ENCODE data around the gene CD28. TPM values are rescaled to one million over a fixed set of nuclear protein-coding genes. Genes with fewer than 3 reads are reported as not detected.
A peak's percentile ranks its signal among the peaks of the same experiment; 100 is the strongest.

CD28 gene
- total RNA-seq, 2 donors from 2014 or later: 174 to 177 TPM

DNA sequence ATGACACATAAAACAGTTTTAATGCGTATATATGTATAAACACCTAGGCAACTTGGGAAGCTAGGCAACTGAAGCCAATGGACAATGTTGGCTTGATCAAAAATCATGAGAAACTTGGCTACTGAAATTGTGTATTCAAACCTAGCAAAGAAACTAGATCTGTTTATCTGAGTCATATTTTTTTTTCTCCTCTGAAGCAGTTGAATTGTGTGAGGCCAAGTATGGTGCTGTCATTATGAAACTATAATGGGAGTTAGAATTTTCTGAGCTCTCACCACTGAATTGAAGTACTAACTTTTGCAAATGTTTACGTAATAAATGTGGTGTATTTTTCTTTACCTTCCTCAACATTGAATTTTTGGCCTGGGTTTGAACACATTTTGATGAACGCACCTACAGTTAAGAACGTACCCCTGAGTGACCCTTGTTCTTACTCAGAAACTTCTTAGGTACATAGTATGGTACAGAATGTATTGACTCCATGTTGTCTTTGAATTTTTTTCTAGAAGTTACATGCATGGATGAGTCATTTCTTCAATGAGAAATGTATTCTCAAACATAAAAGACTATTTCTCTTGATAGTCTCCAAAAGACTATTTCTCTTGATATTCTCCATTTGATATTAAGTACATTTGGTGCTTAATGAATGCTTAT is 23.8 kb downstream of the CD28 start:
- peaks cover 74% of the 10 kb centered on the region for H3K4me1 Mint-ChIP-seq
- DNase-seq: no peak

DNA sequence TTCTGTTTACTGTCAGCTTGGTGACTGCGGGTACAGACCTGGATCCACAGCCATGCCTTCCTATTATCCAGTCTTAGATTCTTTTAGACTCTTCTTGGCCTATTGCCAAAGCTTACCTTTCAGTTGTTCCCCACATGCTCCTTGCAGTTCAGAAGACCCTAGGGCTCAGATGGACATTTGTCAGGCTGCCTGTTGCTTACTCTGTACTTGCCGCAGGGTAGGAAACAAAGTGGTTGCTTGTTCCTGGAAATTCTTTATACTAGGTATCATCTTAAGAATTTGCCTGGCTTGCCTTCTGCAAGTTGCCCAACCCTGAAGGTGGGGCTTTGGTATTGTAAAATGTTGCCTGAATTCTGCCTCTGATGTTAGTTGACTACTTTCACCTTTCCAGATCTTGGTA is 24.4 kb downstream of the CD28 start:
- ATAC-seq: no peak
- peak overlapping the region; percentile 50 for H3K4me3 Mint-ChIP-seq
- H3K4me1 Mint-ChIP-seq: peaks cover 77% of the 10 kb centered on the region
- peak overlapping the region; percentile 90 for H3K27ac Mint-ChIP-seq
- no peaks in the 10 kb centered on the region for H3K9me3 ChIP-seq (ENCODE audit: control insufficient read depth, low read length, poor library complexity, severe bottlenecking)
- H3K27me3 Mint-ChIP-seq: no peaks in the 10 kb centered on the region
- no peak for DNase-seq
- peaks cover 31% of the 10 kb centered on the region for H3K36me3 Mint-ChIP-seq (ENCODE audit: low read depth)

More for the DNA sequence above, 23.8 kb downstream of the CD28 start:
- Mint-ChIP-seq H3K27ac (peak overlapping the region; percentile 90), H3K4me3 (peak overlapping the region; percentile 43), H3K27me3 (no peaks in the 10 kb centered on the region), H3K36me3 (ENCODE audit: low read depth) (peaks cover 30% of the 10 kb centered on the region)
- H3K9me3 ChIP-seq (ENCODE audit: control insufficient read depth, low read length, poor library complexity, severe bottlenecking): no peaks in the 10 kb centered on the region
- ATAC-seq: peak; percentile 55

DNA sequence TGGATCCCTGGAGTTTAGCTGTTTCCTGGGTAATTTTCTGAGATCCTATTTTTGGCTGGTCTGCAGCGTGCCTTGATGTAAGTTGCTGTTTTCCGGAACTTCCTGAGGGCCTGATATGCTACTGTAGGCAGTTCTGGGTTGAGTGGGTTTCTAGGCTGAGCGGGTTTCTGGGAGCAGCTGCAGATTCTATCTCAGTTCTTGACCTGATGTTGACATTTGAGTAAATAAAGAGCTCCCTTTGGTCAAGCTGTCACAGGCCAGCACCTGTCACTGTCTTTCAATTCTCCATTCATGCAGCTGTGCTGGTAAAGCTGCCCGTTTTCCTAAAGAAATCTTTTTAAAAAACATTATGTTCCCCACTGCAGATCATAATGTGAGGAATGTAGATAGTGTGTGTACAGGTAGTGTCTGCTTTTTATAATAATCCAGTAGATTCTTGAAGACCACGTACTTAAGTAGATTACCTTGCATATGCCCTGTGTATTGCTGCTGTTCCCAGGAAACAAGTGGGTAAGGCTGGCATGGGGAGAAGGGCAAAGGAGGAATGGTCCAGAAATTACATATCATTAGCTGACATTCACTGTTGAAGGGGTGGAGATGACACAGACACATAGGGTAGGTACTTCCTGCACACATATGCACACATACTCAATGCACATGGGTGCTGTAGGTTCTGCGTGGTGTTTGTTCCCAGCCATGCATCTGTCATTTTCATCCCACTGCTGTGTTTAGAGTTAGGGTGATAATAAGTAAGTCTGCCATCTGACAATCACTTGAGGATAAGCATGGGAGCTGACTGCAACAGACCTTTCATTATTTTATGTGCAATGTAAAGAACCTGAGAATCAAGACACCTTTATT is 25.9 kb downstream of the CD28 start:
- peak overlapping the region; percentile 90 for H3K27ac Mint-ChIP-seq
- H3K4me1 Mint-ChIP-seq: peaks cover 78% of the 10 kb centered on the region
- H3K27me3 Mint-ChIP-seq: no peaks in the 10 kb centered on the region
- peaks cover 32% of the 10 kb centered on the region for H3K36me3 Mint-ChIP-seq (ENCODE audit: low read depth)
- peak overlapping the region; percentile 50 for H3K4me3 Mint-ChIP-seq
- peak; percentile 54 for ATAC-seq
- DNase-seq: no peak
- no peaks in the 10 kb centered on the region for H3K9me3 ChIP-seq (ENCODE audit: control insufficient read depth, low read length, poor library complexity, severe bottlenecking)

DNA sequence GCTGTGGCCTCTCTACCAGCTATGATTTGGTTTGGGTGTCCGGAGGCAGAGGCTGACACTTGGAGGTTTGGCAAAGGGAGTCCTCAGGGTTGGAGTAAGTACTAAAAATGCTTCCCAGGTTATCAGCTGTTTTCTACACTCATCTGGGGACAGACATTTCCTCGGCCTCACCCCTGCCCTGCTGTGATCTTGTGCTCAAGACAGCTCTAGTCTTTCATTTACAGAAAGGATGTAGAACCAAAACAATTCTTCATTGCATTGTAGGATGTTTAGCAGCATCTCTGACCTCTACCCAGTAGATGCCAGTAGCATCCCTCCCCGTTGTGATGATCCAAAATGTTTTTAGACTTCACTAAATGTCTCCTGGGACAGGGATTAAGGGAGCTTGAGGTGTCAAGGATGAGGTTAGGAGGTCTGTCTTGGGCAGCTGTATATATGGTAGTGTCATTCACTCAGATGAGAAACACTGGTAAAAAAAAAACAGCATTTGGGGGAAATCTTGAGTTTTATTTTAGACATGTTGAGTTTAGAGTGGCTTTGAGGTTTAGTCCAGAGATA is 26.6 kb downstream of the CD28 start:
- Mint-ChIP-seq H3K4me3 (peak overlapping the region; percentile 50), H3K27me3 (no peaks in the 10 kb centered on the region), H3K27ac (peak overlapping the region; percentile 90), H3K4me1 (peaks cover 78% of the 10 kb centered on the region), H3K36me3 (ENCODE audit: low read depth) (peaks cover 32% of the 10 kb centered on the region)
- no peaks in the 10 kb centered on the region for H3K9me3 ChIP-seq (ENCODE audit: control insufficient read depth, low read length, poor library complexity, severe bottlenecking)
- no peak for DNase-seq
- ATAC-seq: peak; percentile 31

DNA sequence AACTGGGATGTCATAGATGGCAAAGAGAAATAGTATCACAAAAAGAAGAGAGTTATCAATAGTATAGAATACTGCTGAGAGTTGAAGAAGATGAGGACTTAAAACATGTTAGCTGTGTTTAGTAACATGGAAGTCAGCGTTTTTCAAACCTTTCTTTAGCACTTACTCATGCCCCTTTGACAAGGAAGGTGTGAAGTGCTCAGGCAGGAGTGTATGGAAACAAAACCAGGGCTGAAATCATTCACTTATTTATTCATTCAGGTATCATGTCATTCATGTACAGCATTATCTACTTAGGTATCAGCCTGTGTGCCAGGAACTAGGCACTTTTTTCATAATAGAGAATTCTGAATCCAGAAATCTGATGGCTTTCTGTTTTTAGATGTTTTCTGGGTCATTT is 27.2 kb downstream of the CD28 start:
- no peak for ATAC-seq
- H3K9me3 ChIP-seq (ENCODE audit: control insufficient read depth, low read length, poor library complexity, severe bottlenecking): no peaks in the 10 kb centered on the region
- Mint-ChIP-seq H3K4me1 (peaks cover 84% of the 10 kb centered on the region), H3K27me3 (no peaks in the 10 kb centered on the region), H3K4me3 (peak overlapping the region; percentile 50), H3K27ac (peak overlapping the region; percentile 90), H3K36me3 (ENCODE audit: low read depth) (peaks cover 32% of the 10 kb centered on the region)
- no peak for DNase-seq

DNA sequence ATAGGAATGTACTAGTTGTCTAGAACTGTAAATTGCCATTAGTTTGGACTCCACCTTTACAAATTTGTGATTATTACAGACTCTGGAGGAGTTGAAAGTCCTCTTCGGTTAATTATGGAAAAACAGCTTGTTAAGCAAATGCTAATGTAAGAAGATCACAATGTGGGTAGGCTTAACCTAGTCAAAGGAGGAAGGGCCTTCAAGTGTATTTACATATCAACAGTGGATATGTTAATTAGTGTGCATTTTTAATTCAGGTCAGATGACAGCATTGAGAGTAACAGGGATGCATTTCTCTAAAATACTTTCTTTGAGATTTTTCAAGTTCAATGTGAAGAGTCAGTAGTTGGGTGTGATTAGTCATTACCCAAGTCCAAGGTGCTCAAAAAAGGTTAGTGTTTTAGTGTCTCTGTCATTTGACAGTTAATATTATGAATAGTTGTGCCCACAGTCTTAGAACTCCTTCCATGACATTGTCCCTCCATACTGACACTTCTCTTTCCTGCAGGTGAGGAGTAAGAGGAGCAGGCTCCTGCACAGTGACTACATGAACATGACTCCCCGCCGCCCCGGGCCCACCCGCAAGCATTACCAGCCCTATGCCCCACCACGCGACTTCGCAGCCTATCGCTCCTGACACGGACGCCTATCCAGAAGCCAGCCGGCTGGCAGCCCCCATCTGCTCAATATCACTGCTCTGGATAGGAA is 28.0 kb downstream of the CD28 start:
- Mint-ChIP-seq H3K4me3 (peak overlapping the region; percentile 59), H3K27ac (peak overlapping the region; percentile 90), H3K36me3 (ENCODE audit: low read depth) (peaks cover 35% of the 10 kb centered on the region), H3K27me3 (no peaks in the 10 kb centered on the region), H3K4me1 (peaks cover 83% of the 10 kb centered on the region)
- ATAC-seq (no peak), DNase-seq (no peak)
- no peaks in the 10 kb centered on the region for H3K9me3 ChIP-seq (ENCODE audit: control insufficient read depth, low read length, poor library complexity, severe bottlenecking)

DNA sequence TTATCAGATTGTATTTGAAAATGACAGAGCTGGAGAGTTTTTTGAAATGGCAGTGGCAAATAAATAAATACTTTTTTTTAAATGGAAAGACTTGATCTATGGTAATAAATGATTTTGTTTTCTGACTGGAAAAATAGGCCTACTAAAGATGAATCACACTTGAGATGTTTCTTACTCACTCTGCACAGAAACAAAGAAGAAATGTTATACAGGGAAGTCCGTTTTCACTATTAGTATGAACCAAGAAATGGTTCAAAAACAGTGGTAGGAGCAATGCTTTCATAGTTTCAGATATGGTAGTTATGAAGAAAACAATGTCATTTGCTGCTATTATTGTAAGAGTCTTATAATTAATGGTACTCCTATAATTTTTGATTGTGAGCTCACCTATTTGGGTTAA is 30.9 kb downstream of the CD28 start:
- Mint-ChIP-seq H3K4me1 (peaks cover 84% of the 10 kb centered on the region), H3K27me3 (no peaks in the 10 kb centered on the region), H3K36me3 (ENCODE audit: low read depth) (peaks cover 23% of the 10 kb centered on the region), H3K27ac (peak overlapping the region; percentile 90), H3K4me3 (peak overlapping the region; percentile 45)
- DNase-seq (no peak), ATAC-seq (no peak)
- no peaks in the 10 kb centered on the region for H3K9me3 ChIP-seq (ENCODE audit: control insufficient read depth, low read length, poor library complexity, severe bottlenecking)

DNA sequence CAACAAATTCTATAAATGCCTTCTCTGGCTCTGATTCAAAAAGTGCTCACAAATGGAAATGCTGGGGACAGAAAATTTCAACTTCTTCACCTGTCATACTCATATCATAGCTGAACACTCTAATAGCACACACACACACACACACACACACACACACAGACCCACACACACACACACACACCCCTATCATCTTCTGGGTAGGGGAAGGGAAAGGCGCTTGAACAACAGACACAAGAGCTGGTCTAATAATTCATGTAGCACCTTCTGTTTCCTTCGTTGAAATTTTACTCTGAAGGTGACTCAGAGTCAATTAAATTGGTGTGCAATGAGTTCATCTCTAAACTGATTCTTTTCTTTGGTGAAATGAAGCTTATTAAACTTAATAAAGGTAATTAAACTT is 32.9 kb downstream of the CD28 start:
- ATAC-seq (no peak), DNase-seq (no peak)
- peaks cover 71% of the 10 kb centered on the region for H3K4me1 Mint-ChIP-seq
- H3K9me3 ChIP-seq (ENCODE audit: control insufficient read depth, low read length, poor library complexity, severe bottlenecking): no peaks in the 10 kb centered on the region
- peak overlapping the region; percentile 90 for H3K27ac Mint-ChIP-seq
- H3K4me3 Mint-ChIP-seq: peak overlapping the region; percentile 76
- H3K36me3 Mint-ChIP-seq (ENCODE audit: low read depth): peaks cover 15% of the 10 kb centered on the region
- no peaks in the 10 kb centered on the region for H3K27me3 Mint-ChIP-seq

DNA sequence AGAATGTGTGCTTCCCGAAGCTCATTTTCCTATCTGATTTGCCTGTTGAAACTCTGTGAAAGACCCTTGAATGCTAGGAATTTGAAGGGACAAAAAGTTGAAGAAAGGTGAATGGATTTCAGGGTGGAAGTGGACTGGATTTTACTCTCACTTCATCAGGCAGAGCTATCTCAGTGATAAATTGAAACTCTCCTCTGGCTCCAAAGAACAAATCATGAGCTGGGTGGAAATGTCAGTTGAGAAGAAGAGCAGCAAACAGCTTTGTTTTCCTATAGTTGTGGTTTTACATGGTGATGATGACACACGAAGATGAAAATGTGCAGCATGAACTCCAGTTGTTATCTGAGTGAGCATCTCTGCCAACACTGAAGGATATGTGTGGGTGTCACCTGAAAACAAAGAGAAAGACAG is 34.4 kb downstream of the CD28 start:
- peak overlapping the region; percentile 87 for H3K4me3 Mint-ChIP-seq
- H3K27me3 Mint-ChIP-seq: no peaks in the 10 kb centered on the region
- no peaks in the 10 kb centered on the region for H3K9me3 ChIP-seq (ENCODE audit: control insufficient read depth, low read length, poor library complexity, severe bottlenecking)
- no peak for DNase-seq
- H3K4me1 Mint-ChIP-seq: peaks cover 59% of the 10 kb centered on the region
- peaks cover 7% of the 10 kb centered on the region for H3K36me3 Mint-ChIP-seq (ENCODE audit: low read depth)
- peak overlapping the region; percentile 90 for H3K27ac Mint-ChIP-seq
- peak; percentile 87 for ATAC-seq

DNA sequence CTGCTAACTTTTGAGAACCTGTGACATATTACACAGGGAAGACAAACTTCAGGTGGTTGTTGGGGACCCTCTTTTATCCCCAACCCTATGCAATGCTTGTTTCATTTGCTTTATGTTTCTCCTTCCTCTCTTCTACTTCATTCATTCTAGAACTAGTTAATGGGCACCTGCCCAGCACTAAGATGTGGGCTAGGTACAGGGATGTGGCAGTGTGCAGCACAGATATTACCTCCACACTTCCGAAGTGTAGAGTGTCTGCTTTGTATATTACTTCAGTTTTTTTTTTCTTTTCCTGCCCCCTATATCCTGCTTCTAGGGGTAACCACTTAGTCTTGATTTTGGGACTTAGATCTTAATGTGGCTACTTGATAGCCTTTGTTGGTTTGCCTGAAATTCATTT is 35.1 kb downstream of the CD28 start:
- peaks cover 5% of the 10 kb centered on the region for H3K36me3 Mint-ChIP-seq (ENCODE audit: low read depth)
- H3K4me1 Mint-ChIP-seq: peaks cover 59% of the 10 kb centered on the region
- peak; percentile 48 for ATAC-seq

DNA sequence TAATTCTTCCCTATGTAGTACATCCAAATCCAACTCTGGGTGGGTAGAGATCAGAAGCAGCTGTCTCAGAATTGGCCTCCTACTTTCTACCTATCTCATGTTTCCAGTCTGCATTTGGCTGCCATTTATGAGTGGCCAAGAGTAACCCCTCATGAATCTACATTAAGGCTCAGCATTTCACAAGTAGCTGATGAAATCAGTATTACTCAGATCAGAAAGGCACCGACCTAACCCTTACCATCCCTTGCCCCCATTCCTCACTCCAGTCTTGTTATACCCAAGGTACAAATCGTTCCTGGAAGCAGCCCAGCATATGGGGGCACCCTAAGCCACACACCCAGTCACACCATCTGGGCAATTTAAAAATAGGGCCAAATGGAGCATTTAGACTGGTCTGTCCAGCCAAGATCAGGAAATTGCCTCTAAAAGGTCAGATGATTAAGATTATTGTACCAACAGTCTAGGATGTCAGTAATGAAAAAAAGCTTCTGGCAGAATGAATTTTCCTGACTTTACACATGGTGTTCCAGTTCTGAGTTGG is 37.1 kb downstream of the CD28 start:
- DNase-seq (no peak), ATAC-seq (no peak)
- H3K4me1 Mint-ChIP-seq: peaks cover 57% of the 10 kb centered on the region
- no peaks in the 10 kb centered on the region for H3K9me3 ChIP-seq (ENCODE audit: control insufficient read depth, low read length, poor library complexity, severe bottlenecking)
- peaks cover 5% of the 10 kb centered on the region for H3K36me3 Mint-ChIP-seq (ENCODE audit: low read depth)
- H3K27me3 Mint-ChIP-seq: no peaks in the 10 kb centered on the region
- H3K27ac Mint-ChIP-seq: peak overlapping the region; percentile 90
- no peak overlapping the region for H3K4me3 Mint-ChIP-seq

More for the DNA sequence above, 35.1 kb downstream of the CD28 start:
- Mint-ChIP-seq H3K27ac (peak overlapping the region; percentile 90), H3K4me3 (peak overlapping the region; percentile 87), H3K27me3 (no peaks in the 10 kb centered on the region)
- DNase-seq: no peak
- no peaks in the 10 kb centered on the region for H3K9me3 ChIP-seq (ENCODE audit: control insufficient read depth, low read length, poor library complexity, severe bottlenecking)

DNA sequence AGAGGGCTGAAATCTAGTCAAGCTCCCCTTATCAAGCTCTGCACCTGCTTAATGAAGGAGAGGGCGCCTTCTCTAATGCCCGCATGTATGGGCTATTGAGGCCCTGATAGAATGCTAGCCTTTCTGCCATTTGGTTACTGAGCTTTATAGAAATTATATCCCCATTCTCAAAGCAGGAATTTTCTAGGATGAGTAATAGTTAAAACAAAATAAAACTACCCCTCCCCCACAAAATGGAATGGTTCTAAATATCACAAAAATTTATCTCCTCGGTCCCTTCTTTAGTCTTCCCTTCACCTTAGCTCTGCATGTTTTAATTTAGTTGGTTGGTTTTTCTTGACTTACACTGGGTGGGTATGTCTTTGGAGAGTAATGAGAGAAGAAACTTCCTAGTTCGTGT is 37.7 kb downstream of the CD28 start:
- H3K4me1 Mint-ChIP-seq: peaks cover 59% of the 10 kb centered on the region
- peak overlapping the region; percentile 0 for H3K27ac Mint-ChIP-seq
- no peak for ATAC-seq
- no peaks in the 10 kb centered on the region for H3K27me3 Mint-ChIP-seq
- DNase-seq: no peak
- peaks cover 5% of the 10 kb centered on the region for H3K36me3 Mint-ChIP-seq (ENCODE audit: low read depth)
- no peak overlapping the region for H3K4me3 Mint-ChIP-seq
- H3K9me3 ChIP-seq (ENCODE audit: control insufficient read depth, low read length, poor library complexity, severe bottlenecking): no peaks in the 10 kb centered on the region

DNA sequence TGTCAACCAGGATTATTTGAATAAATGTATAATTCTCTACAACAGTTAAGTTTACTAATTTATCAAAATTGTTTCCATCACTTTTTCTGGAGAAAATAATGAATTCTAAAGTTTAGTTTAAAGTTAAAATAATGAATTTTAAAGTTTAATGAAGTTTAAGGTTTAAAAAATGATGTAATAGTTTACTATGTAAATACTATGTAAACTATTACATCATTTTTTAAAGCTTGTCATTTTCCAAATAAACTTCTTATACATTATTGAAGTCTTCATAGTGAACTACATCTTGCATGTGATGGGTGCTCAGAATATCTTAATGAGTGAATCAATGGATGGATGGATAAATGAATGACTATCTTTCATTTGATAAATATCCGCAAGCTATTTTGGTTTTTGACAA is 38.8 kb downstream of the CD28 start:
- Mint-ChIP-seq H3K27me3 (no peaks in the 10 kb centered on the region), H3K27ac (peak overlapping the region; percentile 0), H3K4me3 (no peak overlapping the region), H3K4me1 (peaks cover 57% of the 10 kb centered on the region), H3K36me3 (ENCODE audit: low read depth) (peaks cover 5% of the 10 kb centered on the region)
- no peaks in the 10 kb centered on the region for H3K9me3 ChIP-seq (ENCODE audit: control insufficient read depth, low read length, poor library complexity, severe bottlenecking)
- no peak for ATAC-seq
- DNase-seq: no peak
